Activated T-cell treated with anti-CD3 and anti-CD28 coated beads, Interleukin-2, amount 50 U/mL, for 48 hours (primary cell): ENCODE results near the gene PRR12.

ENCODE experiments used
- DNase-seq, 2 experiments: peaks; one replicate each; pipeline ENCODE4 v3.0.0-alpha.2; 2020

The PRR12 gene

DNA sequence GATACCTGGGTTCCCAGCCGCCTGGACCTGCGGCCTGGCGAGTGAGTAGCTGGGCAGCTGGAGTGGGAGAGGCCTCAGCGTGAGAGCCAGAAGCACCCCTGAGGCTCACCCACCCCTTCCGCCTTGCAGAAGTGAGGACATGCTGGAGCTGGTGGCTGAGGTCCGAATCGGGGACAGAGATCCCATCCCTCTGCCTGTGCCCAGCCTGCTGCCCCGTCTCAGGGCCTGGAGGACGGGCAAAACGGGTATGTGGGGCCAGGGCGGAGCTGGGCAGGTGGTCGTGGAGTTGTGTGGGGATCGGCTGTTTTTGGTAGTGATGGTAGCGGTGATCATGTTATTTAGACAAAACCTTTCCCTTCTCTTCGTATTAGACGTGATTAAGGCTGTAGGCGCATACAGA lies 55.6 kb downstream of the PRR12 start:
- no peak for DNase-seq

DNA sequence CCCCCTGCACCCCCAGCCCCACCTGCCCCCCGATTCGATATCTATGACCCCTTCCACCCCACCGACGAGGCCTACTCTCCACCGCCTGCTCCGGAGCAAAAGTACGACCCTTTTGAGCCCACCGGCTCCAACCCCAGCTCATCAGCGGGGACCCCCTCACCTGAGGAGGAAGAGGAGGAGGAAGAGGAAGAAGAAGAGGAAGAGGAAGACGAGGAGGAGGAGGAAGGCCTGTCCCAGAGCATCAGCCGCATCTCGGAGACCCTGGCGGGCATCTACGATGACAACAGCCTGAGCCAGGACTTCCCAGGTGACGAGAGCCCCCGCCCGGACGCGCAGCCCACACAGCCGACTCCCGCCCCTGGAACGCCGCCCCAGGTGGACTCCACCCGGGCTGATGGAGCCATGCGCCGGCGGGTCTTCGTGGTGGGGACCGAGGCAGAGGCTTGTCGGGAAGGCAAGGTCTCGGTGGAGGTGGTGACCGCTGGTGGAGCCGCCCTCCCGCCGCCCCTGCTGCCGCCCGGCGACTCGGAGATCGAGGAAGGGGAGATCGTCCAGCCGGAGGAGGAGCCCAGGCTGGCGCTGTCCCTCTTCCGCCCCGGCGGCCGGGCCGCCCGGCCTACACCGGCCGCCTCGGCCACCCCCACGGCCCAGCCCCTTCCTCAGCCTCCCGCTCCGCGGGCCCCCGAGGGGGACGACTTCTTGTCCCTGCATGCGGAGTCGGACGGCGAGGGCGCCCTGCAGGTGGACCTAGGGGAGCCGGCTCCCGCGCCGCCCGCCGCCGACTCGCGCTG lies 60.2 kb downstream of the PRR12 start:
- no peak for DNase-seq

DNA sequence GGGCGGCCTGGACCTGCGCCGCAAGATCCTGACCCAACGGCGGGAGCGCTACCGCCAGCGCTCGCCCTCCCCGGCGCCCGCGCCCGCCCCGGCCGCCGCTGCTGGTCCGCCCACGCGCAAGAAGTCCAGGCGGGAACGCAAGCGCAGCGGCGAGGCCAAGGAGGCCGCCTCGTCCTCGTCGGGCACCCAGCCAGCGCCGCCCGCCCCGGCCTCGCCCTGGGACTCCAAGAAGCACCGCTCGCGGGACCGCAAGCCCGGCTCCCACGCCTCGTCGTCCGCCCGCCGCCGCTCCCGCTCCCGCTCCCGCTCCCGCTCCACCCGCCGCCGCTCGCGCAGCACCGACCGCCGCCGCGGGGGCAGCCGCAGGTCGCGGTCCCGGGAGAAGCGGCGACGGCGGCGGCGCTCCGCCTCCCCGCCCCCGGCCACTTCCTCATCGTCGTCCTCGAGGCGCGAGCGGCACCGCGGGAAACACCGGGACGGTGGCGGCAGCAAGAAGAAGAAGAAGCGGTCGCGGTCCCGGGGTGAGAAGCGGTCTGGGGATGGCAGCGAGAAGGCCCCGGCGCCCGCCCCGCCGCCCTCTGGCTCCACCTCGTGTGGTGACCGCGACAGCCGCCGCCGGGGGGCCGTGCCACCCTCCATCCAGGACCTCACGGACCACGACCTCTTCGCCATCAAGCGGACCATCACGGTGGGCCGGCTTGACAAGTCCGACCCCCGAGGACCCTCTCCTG lies 61.0 kb downstream of the PRR12 start:
- DNase-seq, result no peak

DNA sequence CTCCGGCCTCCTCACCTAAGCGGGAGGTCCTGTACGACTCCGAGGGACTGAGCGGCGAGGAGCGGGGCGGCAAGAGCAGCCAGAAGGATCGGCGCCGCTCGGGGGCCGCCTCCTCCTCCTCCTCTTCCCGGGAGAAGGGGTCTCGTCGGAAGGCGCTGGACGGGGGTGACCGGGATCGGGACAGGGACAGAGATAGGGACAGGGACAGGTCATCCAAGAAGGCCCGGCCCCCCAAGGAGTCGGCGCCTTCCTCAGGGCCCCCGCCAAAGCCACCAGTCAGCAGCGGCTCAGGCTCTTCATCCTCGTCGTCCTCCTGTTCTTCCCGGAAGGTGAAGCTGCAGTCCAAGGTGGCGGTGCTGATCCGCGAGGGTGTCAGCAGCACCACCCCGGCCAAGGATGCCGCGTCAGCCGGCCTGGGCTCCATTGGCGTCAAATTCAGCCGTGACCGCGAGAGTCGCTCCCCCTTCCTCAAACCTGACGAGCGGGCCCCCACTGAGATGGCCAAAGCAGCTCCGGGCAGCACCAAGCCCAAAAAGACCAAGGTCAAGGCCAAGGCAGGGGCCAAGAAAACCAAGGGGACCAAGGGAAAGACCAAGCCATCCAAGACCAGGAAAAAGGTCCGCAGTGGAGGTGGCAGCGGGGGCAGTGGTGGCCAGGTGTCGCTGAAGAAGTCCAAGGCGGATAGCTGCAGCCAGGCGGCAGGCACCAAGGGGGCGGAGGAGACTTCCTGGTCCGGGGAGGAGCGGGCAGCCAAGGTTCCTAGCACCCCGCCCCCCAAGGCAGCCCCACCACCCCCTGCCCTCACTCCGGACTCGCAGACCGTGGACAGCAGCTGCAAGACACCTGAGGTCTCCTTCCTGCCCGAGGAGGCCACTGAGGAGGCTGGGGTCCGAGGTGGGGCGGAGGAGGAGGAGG lies 61.8 kb downstream of the PRR12 start:
- DNase-seq, result no peak

DNA sequence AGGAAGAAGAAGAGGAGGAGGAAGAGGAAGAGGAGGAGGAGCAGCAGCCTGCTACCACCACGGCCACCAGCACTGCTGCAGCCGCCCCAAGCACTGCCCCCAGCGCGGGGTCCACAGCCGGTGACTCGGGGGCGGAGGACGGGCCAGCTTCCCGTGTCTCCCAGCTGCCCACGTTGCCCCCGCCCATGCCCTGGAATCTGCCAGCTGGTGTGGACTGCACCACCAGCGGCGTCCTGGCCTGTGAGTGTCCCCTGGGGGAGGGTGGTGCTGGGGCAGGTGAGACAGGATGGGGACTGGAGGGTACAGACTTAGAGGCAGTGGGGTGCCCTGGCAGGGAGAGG lies 62.5 kb downstream of the PRR12 start:
- DNase-seq, result no peak

DNA sequence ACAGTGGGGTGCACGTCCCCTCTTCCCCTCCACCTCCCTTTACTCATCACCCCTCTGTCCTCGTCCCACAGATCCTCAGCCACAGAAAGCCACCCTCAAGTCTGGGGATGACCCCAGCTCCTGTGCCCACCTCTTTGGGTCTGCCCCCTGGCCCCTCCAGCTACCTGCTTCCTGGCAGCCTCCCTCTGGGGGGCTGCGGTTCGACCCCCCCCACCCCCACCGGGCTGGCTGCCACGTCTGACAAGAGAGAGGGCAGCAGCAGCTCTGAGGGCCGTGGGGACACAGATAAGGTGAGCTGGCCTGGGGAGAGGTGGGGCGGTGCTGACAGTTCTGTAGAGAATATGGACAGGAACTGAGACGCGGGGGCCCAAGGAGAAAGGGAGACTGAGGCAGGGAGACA lies 63.6 kb downstream of the PRR12 start:
- no peak for DNase-seq

DNA sequence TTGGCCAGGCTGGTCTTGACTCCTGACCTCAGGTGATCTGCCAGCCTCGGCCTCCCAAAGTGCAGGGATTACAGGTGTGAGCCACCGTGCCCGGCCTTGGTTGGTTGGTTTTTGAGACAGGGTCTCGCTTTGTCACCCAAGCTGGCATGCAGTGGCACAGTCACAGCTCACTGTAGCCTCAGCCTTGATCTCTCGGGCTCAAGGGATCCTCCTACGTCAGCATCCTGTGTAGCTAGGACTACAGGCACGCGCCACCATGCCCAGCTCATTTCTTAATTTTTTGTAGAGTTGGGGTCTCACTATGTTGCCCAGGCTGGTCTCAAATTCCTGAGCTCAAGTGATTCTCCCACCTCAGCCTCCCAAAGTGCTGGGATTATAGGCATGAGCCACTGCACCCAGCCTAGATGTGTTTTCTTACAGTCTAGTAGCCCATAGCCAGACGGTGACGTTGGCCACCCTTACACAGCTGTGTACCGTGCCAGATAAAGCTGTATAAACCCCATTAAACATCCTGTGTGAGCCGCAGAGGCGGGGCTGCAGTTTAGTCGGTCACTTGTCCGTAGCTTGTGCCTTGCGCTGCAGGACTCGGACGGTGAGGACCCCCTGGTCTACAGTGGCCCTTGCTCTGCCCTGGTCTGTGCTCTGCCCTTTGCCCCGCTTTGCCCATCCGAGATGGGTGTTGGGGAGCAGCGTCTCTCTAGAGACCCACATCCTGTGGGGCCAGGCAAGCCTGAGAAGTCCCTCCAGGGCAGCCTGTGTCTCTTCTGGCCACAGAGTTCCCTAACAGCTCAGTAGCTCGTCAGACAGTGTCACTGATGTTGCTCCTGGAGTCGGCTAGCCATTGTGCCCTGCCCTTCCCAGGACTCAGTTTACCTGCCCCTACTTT lies 64.8 kb downstream of the PRR12 start:
- no peak for DNase-seq

DNA sequence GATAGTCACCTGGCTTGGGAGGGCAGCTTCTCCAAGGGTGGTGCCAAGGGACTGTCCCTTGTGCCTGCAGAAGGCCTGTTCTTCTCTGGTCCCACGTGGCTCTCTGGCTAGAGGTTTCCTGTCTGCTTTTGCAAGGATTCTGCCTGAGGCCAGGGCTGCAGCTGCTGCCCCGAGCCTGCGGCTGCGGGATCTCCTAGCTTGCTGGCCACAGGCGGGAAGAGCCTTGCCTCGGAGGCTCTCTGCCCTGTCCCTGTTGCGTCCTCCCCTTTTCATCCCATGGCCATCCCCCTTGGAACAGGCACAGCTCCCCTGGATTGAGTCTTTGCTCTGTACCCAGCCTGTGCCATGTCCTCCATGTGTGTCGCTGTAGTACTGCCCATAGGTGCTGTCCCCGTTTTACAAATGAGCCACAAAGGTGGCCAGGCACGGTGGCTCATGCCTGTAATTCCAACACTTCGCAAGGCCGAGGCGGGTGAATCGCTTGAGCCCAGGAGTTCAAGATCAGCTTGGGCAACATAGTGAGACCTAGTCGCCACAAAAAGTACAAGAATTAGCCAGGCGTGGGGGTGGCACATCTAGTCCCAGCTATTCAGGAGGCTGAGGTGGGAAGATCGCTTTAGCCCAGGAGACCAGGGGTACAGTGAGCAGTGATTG lies 65.6 kb downstream of the PRR12 start:
- DNase-seq, result no peak

DNA sequence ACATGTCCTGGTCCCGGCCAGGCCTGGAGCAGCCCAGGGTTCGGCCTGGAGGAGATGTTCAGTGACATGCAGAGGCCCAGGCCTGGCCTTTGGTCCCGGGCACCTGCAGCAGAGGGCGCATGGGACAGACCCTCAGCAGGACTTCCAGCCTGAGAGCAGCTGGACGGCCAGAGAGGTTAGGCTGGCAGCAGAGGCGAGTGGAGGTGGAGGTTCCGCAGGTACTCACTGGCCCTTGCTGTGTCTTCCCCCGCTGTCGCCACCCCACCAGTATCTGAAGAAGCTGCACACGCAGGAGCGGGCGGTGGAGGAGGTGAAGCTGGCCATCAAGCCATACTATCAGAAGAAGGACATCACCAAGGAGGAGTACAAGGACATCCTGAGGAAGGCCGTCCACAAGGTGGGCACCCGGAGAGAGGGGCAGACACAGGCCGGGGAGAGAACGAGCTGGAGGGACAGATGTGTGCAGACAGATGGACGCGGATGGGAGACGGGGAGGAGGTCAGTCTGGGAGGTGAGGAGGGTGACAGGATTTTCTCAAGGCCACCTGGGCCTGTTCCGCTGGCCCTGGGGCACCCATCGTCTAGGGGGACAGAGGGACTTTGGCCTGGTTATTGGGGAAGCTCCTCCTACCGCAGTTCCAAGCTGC lies 66.6 kb downstream of the PRR12 start:
- DNase-seq, result no peak

DNA sequence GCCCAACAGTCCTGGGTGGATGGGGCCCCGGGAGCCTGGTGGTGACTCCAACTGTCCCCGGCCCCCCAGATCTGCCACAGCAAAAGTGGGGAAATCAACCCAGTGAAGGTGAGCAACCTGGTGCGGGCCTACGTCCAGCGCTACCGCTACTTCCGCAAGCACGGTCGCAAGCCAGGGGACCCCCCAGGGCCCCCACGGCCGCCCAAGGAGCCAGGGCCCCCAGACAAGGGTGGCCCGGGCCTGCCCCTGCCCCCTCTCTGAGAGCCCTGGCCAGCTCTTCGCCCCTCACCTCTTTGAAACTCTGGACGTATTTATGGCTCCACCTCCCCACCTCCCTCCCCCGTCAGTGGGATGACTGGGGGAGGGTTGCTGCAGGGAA lies 67.1 kb downstream of the PRR12 start:
- no peak for DNase-seq

DNA sequence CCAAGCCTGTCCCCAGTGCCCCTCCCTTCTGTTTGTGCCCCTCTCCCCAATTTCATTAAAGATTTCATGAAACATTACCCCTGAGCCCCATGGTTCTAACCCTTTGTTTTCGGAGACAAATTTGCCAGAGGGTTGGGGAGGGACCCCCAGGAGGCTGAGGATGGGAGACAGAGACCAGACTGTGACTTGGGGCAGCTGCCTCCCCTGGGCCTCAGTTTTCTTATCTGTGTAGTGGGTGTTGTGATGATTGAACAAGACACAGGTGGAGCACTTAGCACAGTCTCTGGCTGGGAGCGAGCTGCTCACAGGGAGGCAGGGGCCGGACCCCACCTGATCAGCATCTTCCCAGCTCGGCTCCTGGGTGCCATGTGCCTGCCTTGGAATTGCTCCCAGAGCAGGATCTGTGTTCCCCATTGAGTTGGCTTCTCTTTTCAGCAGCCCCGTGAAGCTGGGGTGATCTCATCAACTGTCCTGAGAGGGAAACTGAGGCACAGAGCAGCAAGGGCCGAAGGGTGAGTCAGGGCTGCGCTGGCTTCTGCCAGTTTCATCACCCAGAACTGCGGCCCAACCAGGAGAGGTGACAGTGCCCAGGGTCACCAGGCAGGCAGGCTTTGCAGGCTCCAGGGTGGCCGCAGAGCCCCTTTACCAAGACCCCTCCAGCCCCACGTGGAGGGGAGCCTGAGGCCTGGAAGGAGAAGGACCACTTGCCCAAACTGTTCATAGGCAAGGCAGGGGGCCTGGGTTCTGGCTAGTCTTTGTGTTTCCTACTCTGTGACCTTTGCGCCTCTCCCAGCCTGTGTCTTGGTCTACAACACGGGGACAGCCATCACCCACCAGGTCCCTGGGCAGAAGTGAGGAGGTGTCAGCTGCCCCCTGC lies 67.8 kb downstream of the PRR12 start:
- no peak for DNase-seq

DNA sequence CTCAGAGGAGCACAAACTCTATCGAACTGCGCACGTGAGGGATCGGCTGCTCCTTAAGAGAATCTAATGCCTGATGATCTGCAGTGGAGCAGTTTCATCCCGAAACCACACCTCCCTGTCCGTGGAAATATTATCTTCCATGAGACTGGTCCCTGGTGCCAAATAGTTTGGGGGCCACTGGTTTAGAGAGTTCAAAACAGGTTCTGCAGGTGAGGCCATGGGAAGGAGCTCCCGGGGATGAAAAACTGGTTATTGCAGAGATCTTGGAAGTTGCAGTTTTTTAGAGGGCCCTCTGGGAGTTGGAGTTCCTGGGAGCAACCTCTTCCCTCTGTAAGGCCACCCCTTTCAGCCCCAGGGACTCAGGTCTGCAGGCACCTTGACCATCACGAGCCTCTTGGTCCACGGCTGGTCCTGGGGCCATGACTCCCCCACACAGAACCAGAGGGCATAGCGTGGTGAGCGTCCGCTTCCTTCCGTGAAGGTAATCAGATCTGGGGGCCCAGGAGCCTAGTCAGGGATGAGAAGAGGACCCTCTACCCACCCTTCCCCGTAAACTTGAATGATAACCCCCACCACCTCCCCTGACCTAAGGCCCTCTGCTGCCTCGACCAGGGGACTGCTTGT lies 69.5 kb downstream of the PRR12 start:
- no peak for DNase-seq

DNA sequence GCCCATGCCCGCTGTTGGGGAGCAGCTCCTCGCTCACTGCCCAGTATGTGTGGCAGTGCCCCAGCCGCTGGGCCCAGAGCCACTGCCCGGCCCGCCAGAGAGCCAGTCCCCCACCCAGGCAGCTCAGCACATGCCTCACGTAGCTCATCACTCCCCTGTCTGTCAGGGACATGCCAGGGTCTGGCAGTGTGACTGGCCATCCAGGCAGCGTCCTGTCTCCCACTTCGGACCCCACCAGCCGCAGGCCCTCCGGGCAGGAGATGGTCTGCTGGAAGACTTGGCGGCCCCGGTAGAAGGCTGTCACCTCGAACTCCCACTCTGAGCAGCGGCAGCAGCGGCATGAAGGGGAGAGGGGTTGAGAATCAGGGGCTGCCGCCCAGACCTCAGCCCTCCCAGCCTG lies 71.0 kb downstream of the PRR12 start:
- DNase-seq, result no peak

DNA sequence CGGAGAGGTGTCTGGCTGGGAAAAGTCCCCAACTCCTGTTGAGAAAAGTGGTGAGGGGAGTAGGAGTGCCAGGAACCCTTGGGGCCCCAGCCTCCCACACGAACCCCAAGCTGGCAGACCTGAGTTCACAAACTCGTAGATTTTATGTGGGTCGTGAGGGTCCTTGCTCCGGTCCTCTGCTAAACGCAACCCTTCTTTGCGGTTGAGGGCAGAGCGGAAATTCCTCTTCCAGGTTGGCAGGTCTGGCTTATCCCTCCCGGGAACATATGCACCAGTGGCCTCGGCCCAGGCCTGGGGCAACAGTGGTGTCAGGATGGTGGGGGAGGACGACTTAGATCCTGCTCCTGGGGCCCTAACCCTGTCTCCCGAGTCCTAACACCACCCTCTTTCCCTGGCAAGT lies 72.2 kb downstream of the PRR12 start:
- no peak for DNase-seq

DNA sequence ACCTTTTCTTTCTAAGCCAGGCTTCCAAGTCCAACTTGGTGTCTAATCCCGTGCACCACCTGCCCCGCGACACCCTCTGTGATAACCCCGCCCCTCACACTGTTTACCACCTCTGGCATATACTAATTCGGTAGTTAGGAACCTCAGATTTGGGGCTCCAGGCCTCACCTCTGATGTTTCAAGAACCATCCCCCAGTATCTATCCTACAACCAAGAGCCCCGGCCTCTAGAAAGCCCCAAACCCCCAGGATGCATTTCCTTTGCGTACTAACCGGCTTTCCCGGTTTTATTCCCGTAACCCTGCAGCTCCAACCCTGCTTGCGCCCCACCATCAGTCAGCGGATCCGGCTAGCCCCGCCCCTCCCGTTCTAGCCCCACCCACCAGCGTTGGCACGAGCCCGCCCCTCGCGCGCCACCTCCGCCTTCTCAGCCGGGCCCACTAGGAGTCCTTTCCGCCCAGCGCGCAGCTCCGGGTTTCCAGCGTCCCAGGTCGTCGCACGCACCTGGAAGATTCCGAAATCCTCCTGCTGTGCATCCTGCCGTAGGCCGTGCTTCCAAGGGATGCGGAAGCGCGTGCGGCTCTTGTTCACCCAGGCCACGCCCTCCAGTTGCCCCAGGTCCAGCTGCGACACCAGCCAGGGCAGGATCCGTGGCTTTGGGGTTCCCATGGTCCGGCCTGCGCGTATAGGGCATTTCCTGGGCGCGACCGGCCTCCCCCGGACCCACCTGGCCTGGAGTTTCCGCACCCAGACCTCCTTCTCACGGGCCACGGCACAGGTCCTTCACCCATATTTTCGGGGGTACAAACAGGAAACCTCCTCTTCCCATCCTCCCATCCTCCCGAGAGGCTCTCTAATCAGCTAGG lies 73.4 kb downstream of the PRR12 start:
- DNase-seq, result peak; percentile 95 to 96

DNA sequence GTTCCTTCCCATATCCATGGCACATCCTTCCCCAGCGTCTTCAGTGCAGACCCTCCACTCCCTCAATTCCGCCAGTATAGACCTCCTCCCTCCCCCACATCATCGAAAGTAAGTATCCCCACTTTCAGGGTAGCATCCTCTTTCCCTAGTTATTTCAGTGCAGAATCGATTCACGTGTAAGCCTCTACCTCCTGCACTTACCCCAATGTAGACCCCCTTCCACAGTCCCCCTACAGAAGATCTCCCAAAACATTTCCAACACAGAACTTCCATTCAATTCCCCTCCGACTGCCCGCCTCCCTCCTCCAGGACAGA lies 74.0 kb downstream of the PRR12 start:
- DNase-seq, result no peak

DNA sequence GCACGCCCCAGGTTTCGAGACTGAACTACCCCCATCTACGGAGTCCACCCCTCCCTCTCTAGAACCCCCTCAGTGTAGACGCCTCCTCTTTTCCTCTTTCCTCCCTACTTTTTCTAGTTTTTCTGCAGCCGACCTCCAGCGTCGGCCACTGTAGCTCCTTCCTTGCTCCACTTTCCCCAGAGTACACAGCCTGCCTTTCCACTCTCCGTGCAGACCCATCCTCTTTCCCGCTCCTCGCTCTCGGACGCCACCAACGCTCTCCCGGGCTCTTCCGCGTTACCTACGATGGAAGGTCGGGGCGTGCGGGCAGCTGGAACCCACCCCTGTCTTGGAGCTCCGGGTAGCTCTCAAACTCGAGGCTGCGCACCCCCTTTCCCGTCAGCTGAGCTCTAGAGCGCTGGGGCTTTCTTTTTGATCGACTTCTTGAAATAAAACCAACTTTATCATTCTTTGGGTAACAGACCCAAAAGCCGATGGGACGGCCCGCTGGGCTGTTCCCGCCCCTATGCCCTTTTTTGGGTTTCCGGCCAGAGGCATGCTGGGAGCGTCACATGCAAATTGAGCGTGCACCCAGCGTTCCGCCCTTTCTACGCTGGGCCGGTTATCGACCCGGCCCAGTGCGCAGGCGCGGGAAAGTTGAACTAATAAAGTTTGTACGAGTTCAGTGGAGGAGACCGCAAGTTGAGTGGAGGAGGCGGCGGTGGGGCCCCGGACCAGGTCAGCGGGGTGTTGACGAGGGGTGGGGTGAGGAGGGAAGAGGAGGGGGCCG lies 74.6 kb downstream of the PRR12 start, which contains the start of the genes BCL2L12 and IRF3:
TSS of gene BCL2L12 (plus strand) at position 583 of the 769 bp plus-strand sequence. CDS start 760 bp downstream, outside the sequence.
TSS of gene IRF3 (minus strand) at position 507 of the 769 bp plus-strand sequence. CDS start 1,019 bp downstream, outside the sequence.
- peak; percentile 99 for DNase-seq

DNA sequence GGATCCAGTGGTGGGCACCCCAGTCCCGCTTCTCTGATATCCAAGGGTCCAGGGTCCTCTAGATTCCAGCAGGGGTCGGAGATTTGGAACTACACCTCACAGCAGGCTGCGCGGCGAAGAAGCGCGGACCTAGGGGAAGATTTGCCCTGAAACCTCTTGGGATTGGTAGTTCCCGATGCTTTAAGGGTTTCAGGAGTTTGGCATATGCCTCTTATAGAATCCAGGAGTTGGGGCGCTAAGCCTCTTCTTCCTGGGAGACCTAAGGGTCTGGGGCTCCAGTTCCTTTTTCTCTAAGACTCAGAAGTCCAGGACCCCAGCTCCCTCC lies 75.1 kb downstream of the PRR12 start:
- DNase-seq, result no peak
